ENCODE data around the gene CNOT8.

GRCh38 chr5:154884424-154884823 is 26.0 kb downstream of the CNOT8 start:
- TF ChIP-seq CTCF (IDR thresholded peaks at IDR 0.05) = no peak
- no peak for TF ChIP-seq POLR2A (IDR thresholded peaks at IDR 0.05)

All from body of pancreas (tissue), 4 donors.